ENCODE results near the gene C17orf113.
A peak's percentile ranks its signal among the peaks of the same experiment; 100 is the strongest.

The C17orf113 gene

GRCh38 chr17:42071810-42072209 lies 21.4 kb upstream of the C17orf113 start:
- DNase-seq: no peak

GRCh38 chr17:42068979-42069378 lies 18.6 kb upstream of the C17orf113 start:
- no peak for DNase-seq

GRCh38 chr17:42067371-42068091 lies 17.1 kb upstream of the C17orf113 start:
- DNase-seq: peak; percentile 54

GRCh38 chr17:42065201-42065600 lies 14.8 kb upstream of the C17orf113 start:
- no peak for DNase-seq

GRCh38 chr17:42062681-42063080 lies 12.3 kb upstream of the C17orf113 start:
- no peak for DNase-seq

- no peak for DNase-seq
Observed at GRCh38 chr17:42061646-42062487, 11.5 kb upstream of the C17orf113 start.

- DNase-seq: no peak
Observed at GRCh38 chr17:42060231-42060630, 9.8 kb upstream of the C17orf113 start.

GRCh38 chr17:42059815-42060214 lies 9.4 kb upstream of the C17orf113 start:
- no peak for DNase-seq

- DNase-seq: no peak
Observed at GRCh38 chr17:42058063-42058462, 7.7 kb upstream of the C17orf113 start.

GRCh38 chr17:42056635-42057034 lies 6.2 kb upstream of the C17orf113 start:
- no peak for DNase-seq

GRCh38 chr17:42055496-42055895 lies 5.1 kb upstream of the C17orf113 start:
- DNase-seq: peak; percentile 45

GRCh38 chr17:42055027-42055426 lies 4.6 kb upstream of the C17orf113 start:
- no peak for DNase-seq

GRCh38 chr17:42053731-42054500 lies 3.5 kb upstream of the C17orf113 start:
- no peak for DNase-seq

GRCh38 chr17:42052346-42052877 lies 2.0 kb upstream of the C17orf113 start:
- DNase-seq: no peak

GRCh38 chr17:42051645-42052044 lies 1.2 kb upstream of the C17orf113 start:
- no peak for DNase-seq

- DNase-seq: no peak
Observed at GRCh38 chr17:42051013-42051400, 606 bp upstream of the C17orf113 start.

GRCh38 chr17:42049834-42050392 lies 488 bp downstream of the C17orf113 start:
- no peak for DNase-seq

- no peak for DNase-seq
Observed at GRCh38 chr17:42047343-42047742, 3.1 kb downstream of the C17orf113 start.

GRCh38 chr17:42045719-42046118 lies 4.7 kb downstream of the C17orf113 start:
- DNase-seq: no peak

GRCh38 chr17:42042598-42043319 lies 7.6 kb downstream of the C17orf113 start:
- no peak for DNase-seq

- DNase-seq: no peak
Observed at GRCh38 chr17:42041619-42042018, 8.8 kb downstream of the C17orf113 start.

GRCh38 chr17:42040818-42041217 lies 9.6 kb downstream of the C17orf113 start:
- no peak for DNase-seq
